ENCODE measurements around the gene ANKRD52.

ANKRD52 gene

GRCh38 chr12:56230432-56231183, 27.6 kb downstream of the ANKRD52 start:
- Histone ChIP-seq H3K36me3 (ENCODE audit: control insufficient read depth, low read length) (peaks cover 6% of the 10 kb centered on the region; the same call in 1 of the 2 replicates), H3K9me2 (replicated peaks; ENCODE audit: control insufficient read depth, low read length) (no peaks in the 10 kb centered on the region), H3F3A (ENCODE audit: control insufficient read depth, insufficient read depth) (no peaks in the 10 kb centered on the region), H3K4me2 (ENCODE audit: low read length) (no peak overlapping the region), H3K4me3 (ENCODE audit: low read length) (no peak overlapping the region), H3K9me3 (ENCODE audit: control insufficient read depth, insufficient read depth, low read length) (no peaks in the 10 kb centered on the region), H4K20me1 (ENCODE audit: control insufficient read depth, insufficient read depth, low read depth, low read length) (no peaks in the 10 kb centered on the region), H3K27me3 (ENCODE audit: control insufficient read depth, low read length) (no peaks in the 10 kb centered on the region), H3K79me2 (ENCODE audit: control insufficient read depth, low read length) (no peaks in the 10 kb centered on the region), H3K27ac (ENCODE audit: low read depth, low read length) (no peak overlapping the region), H3K4me1 (ENCODE audit: control insufficient read depth, low read length) (peaks cover 3% of the 10 kb centered on the region; the same call in 1 of the 2 replicates)
- no peak for TF ChIP-seq EZH2phosphoT487 (IDR thresholded peaks at IDR 0.05; ENCODE audit: borderline replicate concordance, low read length)
- no peak for TF ChIP-seq CTCF (IDR thresholded peaks at IDR 0.05; ENCODE audit: low read depth, low read length, poor library complexity, severe bottlenecking)

GRCh38 chr12:56229916-56230431, 28.2 kb downstream of the ANKRD52 start, which contains the start of gene SLC39A5:
SLC39A5 (plus strand) TSS chr12:56230051; CDS start chr12:56231275, 1,224 bp downstream.
- peaks cover 5% of the 10 kb centered on the region for H3K79me2 ChIP-seq (ENCODE audit: control insufficient read depth, low read length)
- no peaks in the 10 kb centered on the region for H3K9me2 ChIP-seq (replicated peaks; ENCODE audit: control insufficient read depth, low read length)
- TF ChIP-seq EZH2phosphoT487 (IDR thresholded peaks at IDR 0.05; ENCODE audit: borderline replicate concordance, low read length) = no peak
- no peak for TF ChIP-seq CTCF (IDR thresholded peaks at IDR 0.05; ENCODE audit: low read depth, low read length, poor library complexity, severe bottlenecking)
- no peaks in the 10 kb centered on the region for H3F3A ChIP-seq (ENCODE audit: control insufficient read depth, insufficient read depth)
- no peak within 1 kb of the TSS for H3K27ac ChIP-seq (ENCODE audit: low read depth, low read length)
- H3K4me1 ChIP-seq (ENCODE audit: control insufficient read depth, low read length) = peaks cover 9% of the 10 kb centered on the region
- no peaks in the 10 kb centered on the region for H3K9me3 ChIP-seq (ENCODE audit: control insufficient read depth, insufficient read depth, low read length)
- peaks cover 11% of the 10 kb centered on the region for H3K36me3 ChIP-seq (ENCODE audit: control insufficient read depth, low read length)
- no peak within 1 kb of the TSS for H3K4me2 ChIP-seq (ENCODE audit: low read length)
- no peaks in the 10 kb centered on the region for H3K27me3 ChIP-seq (ENCODE audit: control insufficient read depth, low read length)
- H3K4me3 ChIP-seq (ENCODE audit: low read length) = no peak within 1 kb of the TSS
- H4K20me1 ChIP-seq (ENCODE audit: control insufficient read depth, insufficient read depth, low read depth, low read length) = no peaks in the 10 kb centered on the region

GRCh38 chr12:56229082-56229481, 29.1 kb downstream of the ANKRD52 start:
- no peaks in the 10 kb centered on the region for H3K9me2 ChIP-seq (replicated peaks; ENCODE audit: control insufficient read depth, low read length)
- H4K20me1 ChIP-seq (ENCODE audit: control insufficient read depth, insufficient read depth, low read depth, low read length) = no peaks in the 10 kb centered on the region
- peaks cover 12% of the 10 kb centered on the region for H3K79me2 ChIP-seq (ENCODE audit: control insufficient read depth, low read length)
- no peaks in the 10 kb centered on the region for H3F3A ChIP-seq (ENCODE audit: control insufficient read depth, insufficient read depth)
- peaks cover 11% of the 10 kb centered on the region for H3K36me3 ChIP-seq (ENCODE audit: control insufficient read depth, low read length)
- no peaks in the 10 kb centered on the region for H3K9me3 ChIP-seq (ENCODE audit: control insufficient read depth, insufficient read depth, low read length)
- no peak overlapping the region for H3K4me3 ChIP-seq (ENCODE audit: low read length)
- peaks cover 13% of the 10 kb centered on the region for H3K4me1 ChIP-seq (ENCODE audit: control insufficient read depth, low read length)
- no peak overlapping the region for H3K27ac ChIP-seq (ENCODE audit: low read depth, low read length)
- no peak overlapping the region for H3K4me2 ChIP-seq (ENCODE audit: low read length)
- no peaks in the 10 kb centered on the region for H3K27me3 ChIP-seq (ENCODE audit: control insufficient read depth, low read length)
- TF ChIP-seq EZH2phosphoT487 (IDR thresholded peaks at IDR 0.05; ENCODE audit: borderline replicate concordance, low read length) (no peak), CTCF (IDR thresholded peaks at IDR 0.05; ENCODE audit: low read depth, low read length, poor library complexity, severe bottlenecking) (no peak)

Measured in DOHH2 (cell line).